Muscle layer of colon (tissue), 2 donors: Measurements from ENCODE around the gene BTF3L4.
A peak's percentile ranks its signal among the peaks of the same experiment; 100 is the strongest.
"Not testable (repeated sequence)": the region's sequence is repeated elsewhere in the genome, so short reads cannot be mapped to it uniquely, and the experiment has no call there.

Experiments used
- H3K27ac ChIP-seq: one replicate; pipeline ENCODE4 v1.7.0; 2013; ENCODE audit warnings: low read depth, mild to moderate bottlenecking, low read length, moderate library complexity
- H3K27me3 ChIP-seq, 2 donors: one replicate each; pipeline ENCODE4 v1.7.0; 2013; ENCODE audit warnings: low read length in 2 of 2, mild to moderate bottlenecking in 2 of 2; ENCODE audit not compliant: insufficient read depth in 2 of 2, control insufficient read depth in 1 of 2
- H3K36me3 ChIP-seq: one replicate; pipeline ENCODE4 v1.7.0; 2013; ENCODE audit warnings: mild to moderate bottlenecking, low read length; ENCODE audit not compliant: insufficient read depth
- H3K4me1 ChIP-seq: one replicate; pipeline ENCODE4 v1.7.0; 2013; ENCODE audit warnings: mild to moderate bottlenecking, low read length; ENCODE audit not compliant: insufficient read depth
- H3K4me3 ChIP-seq, 2 donors: one replicate each; pipeline ENCODE4 v1.7.0; 2013; ENCODE audit warnings: low read length in 2 of 2, low read depth in 1 of 2, mild to moderate bottlenecking in 1 of 2, moderate library complexity in 1 of 2
- H3K9ac ChIP-seq: one replicate; pipeline ENCODE4 v1.7.0; 2013; ENCODE audit warnings: low read length
- H3K9me3 ChIP-seq: one replicate; pipeline ENCODE4 v1.7.0; 2013; ENCODE audit warnings: mild to moderate bottlenecking, low read length
- donor health status: abdominal sarcoma.
- donor health status: Adenocarcinoma of cecum.

BTF3L4 gene

GRCh38 chr1:52034050-52034384 lies 22.1 kb upstream of the BTF3L4 start:
- Histone ChIP-seq H3K4me3 (peak overlapping the region in 1 of 2 donors; percentile 89), H3K9ac (peak overlapping the region; percentile 39), H3K9me3 (no peaks in the 10 kb centered on the region), H3K36me3 (peaks cover 9% of the 10 kb centered on the region), H3K27me3 (no peaks in the 10 kb centered on the region), H3K27ac (peak overlapping the region; percentile 94), H3K4me1 (peaks cover 18% of the 10 kb centered on the region)

- Histone ChIP-seq H3K4me3 (no peak overlapping the region), H3K4me1 (peaks cover 2% of the 10 kb centered on the region), H3K27ac (no peak overlapping the region), H3K27me3 (no peaks in the 10 kb centered on the region), H3K36me3 (peaks cover 9% of the 10 kb centered on the region), H3K9ac (no peak overlapping the region), H3K9me3 (no peaks in the 10 kb centered on the region)
Observed at GRCh38 chr1:52037402-52037814, 18.7 kb upstream of the BTF3L4 start.

- H3K4me1 ChIP-seq, result no peaks in the 10 kb centered on the region
- H3K4me3 ChIP-seq, result no peak overlapping the region
- peaks cover 9% of the 10 kb centered on the region for H3K36me3 ChIP-seq
- no peaks in the 10 kb centered on the region for H3K9me3 ChIP-seq
- no peak overlapping the region for H3K9ac ChIP-seq
- no peaks in the 10 kb centered on the region for H3K27me3 ChIP-seq
- H3K27ac ChIP-seq, result no peak overlapping the region
Observed at GRCh38 chr1:52037909-52038308, 18.2 kb upstream of the BTF3L4 start.

- no peaks in the 10 kb centered on the region for H3K27me3 ChIP-seq
- no peak overlapping the region for H3K4me3 ChIP-seq
- no peaks in the 10 kb centered on the region for H3K4me1 ChIP-seq
- H3K27ac ChIP-seq, result no peak overlapping the region
- no peak overlapping the region for H3K9ac ChIP-seq
- H3K9me3 ChIP-seq, result no peaks in the 10 kb centered on the region
- H3K36me3 ChIP-seq, result peaks cover 9% of the 10 kb centered on the region
Observed at GRCh38 chr1:52041551-52042185, 14.4 kb upstream of the BTF3L4 start.

- H3K27ac ChIP-seq, result no peak overlapping the region
- no peaks in the 10 kb centered on the region for H3K27me3 ChIP-seq
- H3K4me3 ChIP-seq, result no peak overlapping the region
- H3K4me1 ChIP-seq, result no peaks in the 10 kb centered on the region
- H3K9me3 ChIP-seq, result no peaks in the 10 kb centered on the region
- H3K9ac ChIP-seq, result no peak overlapping the region
- no peaks in the 10 kb centered on the region for H3K36me3 ChIP-seq
Observed at GRCh38 chr1:52045236-52045635, 10.9 kb upstream of the BTF3L4 start.

GRCh38 chr1:52045666-52046195 lies 10.4 kb upstream of the BTF3L4 start:
- H3K9ac ChIP-seq, H3K4me3 ChIP-seq, H3K27ac ChIP-seq, H3K27me3 ChIP-seq, H3K9me3 ChIP-seq, H3K4me1 ChIP-seq, H3K36me3 ChIP-seq: not testable (repeated sequence)

- H3K9me3 ChIP-seq, H3K27me3 ChIP-seq, H3K4me1 ChIP-seq, H3K27ac ChIP-seq, H3K9ac ChIP-seq, H3K4me3 ChIP-seq: not testable (repeated sequence)
- H3K36me3 ChIP-seq, result peaks cover 13% of the 10 kb centered on the region
Observed at GRCh38 chr1:52049337-52049736, 6.8 kb upstream of the BTF3L4 start.

- H3K36me3 ChIP-seq, result peaks cover 13% of the 10 kb centered on the region
- H3K4me3 ChIP-seq, result peak overlapping the region; percentile 97 to 98
- no peak overlapping the region for H3K9ac ChIP-seq
- H3K9me3 ChIP-seq, result no peaks in the 10 kb centered on the region
- H3K4me1 ChIP-seq, result peaks cover 31% of the 10 kb centered on the region
- H3K27ac ChIP-seq, result no peak overlapping the region
- no peaks in the 10 kb centered on the region for H3K27me3 ChIP-seq
Observed at GRCh38 chr1:52053862-52054261, 2.2 kb upstream of the BTF3L4 start.

GRCh38 chr1:52054496-52055065 lies 1.5 kb upstream of the BTF3L4 start:
- H3K36me3 ChIP-seq, result peaks cover 13% of the 10 kb centered on the region
- H3K9ac ChIP-seq, result peak overlapping the region; percentile 86
- H3K27ac ChIP-seq, result peak overlapping the region; percentile 90
- H3K4me3 ChIP-seq, result peak overlapping the region; percentile 97 to 98
- peaks cover 31% of the 10 kb centered on the region for H3K4me1 ChIP-seq
- H3K9me3 ChIP-seq, result no peaks in the 10 kb centered on the region
- no peaks in the 10 kb centered on the region for H3K27me3 ChIP-seq

- Histone ChIP-seq H3K36me3 (peaks cover 19% of the 10 kb centered on the region), H3K4me3 (peak within 1 kb of the TSS; percentile 97 to 98), H3K4me1 (peaks cover 31% of the 10 kb centered on the region), H3K9ac (peak within 1 kb of the TSS; percentile 86), H3K27me3 (no peaks in the 10 kb centered on the region), H3K27ac (peak within 1 kb of the TSS; percentile 90), H3K9me3 (no peaks in the 10 kb centered on the region)
Observed at GRCh38 chr1:52055066-52055865, 829 bp upstream of the BTF3L4 start, which contains the start of gene TXNDC12. Gene TXNDC12 (minus strand): TSS chr1:52055191. CDS start chr1:52055096, 95 bp downstream.

- Histone ChIP-seq H3K4me1 (peaks cover 31% of the 10 kb centered on the region), H3K9ac (peak overlapping the region; percentile 86), H3K36me3 (peaks cover 25% of the 10 kb centered on the region), H3K4me3 (peak overlapping the region; percentile 97 to 98), H3K27me3 (no peaks in the 10 kb centered on the region), H3K9me3 (no peaks in the 10 kb centered on the region), H3K27ac (peak overlapping the region; percentile 90)
Observed at GRCh38 chr1:52055866-52056162, 281 bp upstream of the BTF3L4 start.
